Measurements from ENCODE around the gene GMIP. TPM values are rescaled to one million over a fixed set of nuclear protein-coding genes. Genes with fewer than 3 reads are reported as not detected.
"Not testable (repeated sequence)": the region's sequence is repeated elsewhere in the genome, so short reads cannot be mapped to it uniquely, and the experiment has no call there.

Gene GMIP
- total and polyA plus RNA-seq, 9 donors, result 3.3 to 6.9 (median 4.4) TPM

DNA sequence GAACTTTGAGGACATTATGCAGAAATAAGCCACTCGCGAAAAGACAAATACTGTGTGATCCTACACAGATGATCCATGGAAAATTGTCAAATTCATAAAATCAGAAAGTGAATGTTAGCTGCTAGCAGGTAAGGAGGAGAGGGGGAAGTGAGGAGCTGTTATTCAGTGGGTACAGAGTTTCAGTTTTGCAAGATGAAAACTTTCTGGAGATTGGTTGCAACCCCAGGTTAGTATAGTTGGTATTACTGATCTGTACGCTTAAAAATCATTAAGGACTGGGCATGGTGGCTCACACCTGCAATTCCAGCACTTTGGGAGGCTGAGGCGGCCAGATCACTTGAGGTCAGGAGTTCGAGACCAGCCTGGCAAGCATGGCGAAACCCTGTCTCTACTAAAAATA, 43.1 kb upstream of the GMIP start:
- TF ChIP-seq POLR2A (IDR thresholded peaks at IDR 0.05) (no peak), EP300 (IDR thresholded peaks at IDR 0.05) (no peak)
- TF ChIP-seq, protein P1, sequence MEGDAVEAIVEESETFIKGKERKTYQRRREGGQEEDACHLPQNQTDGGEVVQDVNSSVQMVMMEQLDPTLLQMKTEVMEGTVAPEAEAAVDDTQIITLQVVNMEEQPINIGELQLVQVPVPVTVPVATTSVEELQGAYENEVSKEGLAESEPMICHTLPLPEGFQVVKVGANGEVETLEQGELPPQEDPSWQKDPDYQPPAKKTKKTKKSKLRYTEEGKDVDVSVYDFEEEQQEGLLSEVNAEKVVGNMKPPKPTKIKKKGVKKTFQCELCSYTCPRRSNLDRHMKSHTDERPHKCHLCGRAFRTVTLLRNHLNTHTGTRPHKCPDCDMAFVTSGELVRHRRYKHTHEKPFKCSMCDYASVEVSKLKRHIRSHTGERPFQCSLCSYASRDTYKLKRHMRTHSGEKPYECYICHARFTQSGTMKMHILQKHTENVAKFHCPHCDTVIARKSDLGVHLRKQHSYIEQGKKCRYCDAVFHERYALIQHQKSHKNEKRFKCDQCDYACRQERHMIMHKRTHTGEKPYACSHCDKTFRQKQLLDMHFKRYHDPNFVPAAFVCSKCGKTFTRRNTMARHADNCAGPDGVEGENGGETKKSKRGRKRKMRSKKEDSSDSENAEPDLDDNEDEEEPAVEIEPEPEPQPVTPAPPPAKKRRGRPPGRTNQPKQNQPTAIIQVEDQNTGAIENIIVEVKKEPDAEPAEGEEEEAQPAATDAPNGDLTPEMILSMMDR (IDR thresholded peaks at IDR 0.05), result no peak
- Histone ChIP-seq H3K4me1 (ENCODE audit: insufficient read depth) (no peaks in the 10 kb centered on the region), H3K36me3 (no peaks in the 10 kb centered on the region), H3K9me3 (no peaks in the 10 kb centered on the region), H3K4me3 (no peak overlapping the region), H3K27me3 (no peaks in the 10 kb centered on the region), H3K27ac (no peak overlapping the region)
- intact Hi-C loops (cut with DNase I), result no loop called here
- 96 to 97% (median 97%) methylated on average over 6 of the region's 6 CpGs for WGBS, 3 donors
- no peak for DNase-seq

DNA sequence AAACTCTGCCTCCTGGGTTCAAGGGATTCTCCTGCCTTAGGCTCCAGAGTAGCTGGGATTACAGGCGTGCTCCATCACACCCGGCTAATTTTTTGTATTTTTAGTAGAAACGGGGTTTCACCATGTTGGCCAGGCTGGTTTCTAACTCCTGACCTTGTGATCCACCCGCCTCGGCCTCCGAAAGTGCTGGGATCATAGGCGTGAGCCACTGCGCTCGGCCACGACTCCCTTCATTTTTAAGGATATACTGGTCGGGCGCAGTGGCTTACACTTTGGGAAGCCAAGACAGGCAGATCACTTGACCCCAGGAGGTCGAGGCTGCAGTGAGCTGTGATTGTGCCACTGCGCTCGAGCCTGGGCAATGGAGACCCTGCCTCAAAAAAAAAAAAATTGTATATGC, 42.7 kb upstream of the GMIP start:
- H3K4me3 ChIP-seq; H3K27me3 ChIP-seq; H3K36me3 ChIP-seq; H3K9me3 ChIP-seq; H3K27ac ChIP-seq; intact Hi-C loops (cut with DNase I); DNase-seq; H3K4me1 ChIP-seq (ENCODE audit: insufficient read depth): not testable (repeated sequence)
- WGBS, 3 donors, result 97 to 99% (median 98%) methylated on average over 15 of the region's 15 CpGs

DNA sequence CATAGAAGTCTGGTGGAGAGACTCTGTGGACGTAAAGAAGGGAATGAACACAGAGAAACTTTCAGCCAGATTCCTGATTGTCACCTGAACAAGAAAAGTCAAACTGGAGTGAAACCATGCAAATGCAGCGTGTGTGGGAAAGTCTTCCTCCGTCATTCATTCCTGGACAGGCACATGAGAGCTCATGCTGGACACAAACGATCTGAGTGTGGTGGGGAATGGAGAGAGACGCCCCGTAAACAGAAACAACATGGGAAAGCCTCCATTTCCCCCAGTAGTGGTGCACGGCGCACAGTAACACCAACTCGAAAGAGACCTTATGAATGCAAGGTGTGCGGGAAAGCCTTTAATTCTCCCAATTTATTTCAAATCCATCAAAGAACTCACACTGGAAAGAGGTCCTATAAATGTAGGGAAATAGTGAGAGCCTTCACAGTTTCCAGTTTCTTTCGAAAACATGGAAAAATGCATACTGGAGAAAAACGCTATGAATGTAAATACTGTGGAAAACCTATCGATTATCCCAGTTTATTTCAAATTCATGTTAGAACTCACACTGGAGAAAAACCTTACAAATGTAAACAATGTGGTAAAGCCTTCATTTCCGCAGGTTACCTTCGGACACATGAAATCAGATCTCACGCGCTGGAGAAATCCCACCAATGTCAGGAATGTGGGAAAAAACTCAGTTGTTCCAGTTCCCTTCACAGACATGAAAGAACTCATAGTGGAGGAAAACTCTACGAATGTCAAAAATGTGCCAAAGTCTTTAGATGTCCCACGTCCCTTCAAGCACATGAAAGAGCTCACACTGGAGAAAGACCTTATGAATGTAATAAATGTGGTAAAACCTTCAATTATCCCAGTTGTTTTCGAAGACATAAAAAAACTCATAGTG, 36.0 kb upstream of the GMIP start:
- no peak for TF ChIP-seq POLR2A (IDR thresholded peaks at IDR 0.05)
- TF ChIP-seq, protein P1 (IDR thresholded peaks at IDR 0.05), result no peak
- TF ChIP-seq EP300 (IDR thresholded peaks at IDR 0.05), result no peak
- DNase-seq, result no peak
- WGBS, 3 donors, result 97 to 98% (median 98%) methylated on average over 20 of the region's 20 CpGs
- H3K27ac ChIP-seq, result no peak overlapping the region
- H3K36me3 ChIP-seq, result no peaks in the 10 kb centered on the region
- no peaks in the 10 kb centered on the region for H3K4me1 ChIP-seq (ENCODE audit: insufficient read depth)
- no peaks in the 10 kb centered on the region for H3K27me3 ChIP-seq
- intact Hi-C loops (cut with DNase I), result no loop called here
- H3K9me3 ChIP-seq, result no peaks in the 10 kb centered on the region
- H3K4me3 ChIP-seq, result no peak overlapping the region

DNA sequence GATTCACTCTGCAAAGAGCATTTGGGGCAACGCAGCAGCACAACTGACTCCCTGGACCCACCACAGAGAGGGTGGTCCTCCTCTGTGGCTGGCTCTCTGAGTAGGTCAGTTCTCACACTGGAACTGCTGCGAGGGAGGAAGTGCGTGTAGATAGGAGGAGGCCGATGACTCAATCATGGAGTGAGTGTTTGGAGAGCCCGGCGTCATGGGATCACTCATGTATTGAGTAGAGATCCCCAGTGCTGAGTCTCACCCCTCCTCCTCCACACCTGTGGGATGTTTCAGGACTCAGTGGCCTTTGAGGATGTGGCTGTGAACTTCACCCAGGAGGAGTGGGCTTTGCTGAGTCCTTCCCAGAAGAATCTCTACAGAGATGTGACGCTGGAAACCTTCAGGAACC, 34.1 kb upstream of the GMIP start:
- TF ChIP-seq EP300 (IDR thresholded peaks at IDR 0.05) (no peak), POLR2A (IDR thresholded peaks at IDR 0.05) (no peak)
- TF ChIP-seq, protein P1 (IDR thresholded peaks at IDR 0.05), result no peak
- DNase-seq, result no peak
- no peaks in the 10 kb centered on the region for H3K27me3 ChIP-seq
- H3K9me3 ChIP-seq, result no peaks in the 10 kb centered on the region
- H3K4me1 ChIP-seq (ENCODE audit: insufficient read depth), result no peaks in the 10 kb centered on the region
- intact Hi-C loops (cut with DNase I), result no loop called here
- H3K4me3 ChIP-seq, result no peak overlapping the region
- H3K36me3 ChIP-seq, result no peaks in the 10 kb centered on the region
- no peak overlapping the region for H3K27ac ChIP-seq
- WGBS, 3 donors, result 91 to 97% (median 95%) methylated on average over 7 of the region's 7 CpGs

DNA sequence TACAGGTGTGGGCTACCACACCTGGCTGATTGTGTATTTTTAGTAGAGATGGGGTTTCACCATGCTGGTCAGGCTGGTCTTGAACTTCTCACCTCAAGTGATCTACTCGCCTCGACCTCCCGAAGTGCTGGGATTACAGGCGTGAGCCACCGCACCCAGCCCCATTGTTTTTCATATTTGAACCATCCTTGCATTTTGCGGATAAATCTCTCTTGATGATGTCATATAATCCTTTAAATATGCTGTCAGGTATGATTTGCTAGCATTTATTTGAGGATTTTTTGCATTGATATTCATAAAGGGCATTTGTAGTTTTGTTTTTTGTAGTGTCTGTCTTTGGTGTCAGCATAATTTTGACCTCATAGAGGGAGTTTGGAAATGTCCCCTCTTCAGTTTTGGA, 30.9 kb upstream of the GMIP start:
- WGBS, 3 donors, result 93 to 97% (median 95%) methylated on average over 6 of the region's 6 CpGs
- DNase-seq, result no peak
- H3K36me3 ChIP-seq, result no peaks in the 10 kb centered on the region

More for the DNA sequence above, 30.9 kb upstream of the GMIP start:
- TF ChIP-seq EP300 (IDR thresholded peaks at IDR 0.05) (no peak), POLR2A (IDR thresholded peaks at IDR 0.05) (no peak)
- TF ChIP-seq, protein P1 (IDR thresholded peaks at IDR 0.05), result no peak
- Histone ChIP-seq H3K4me1 (ENCODE audit: insufficient read depth) (peaks cover 5% of the 10 kb centered on the region), H3K9me3 (no peaks in the 10 kb centered on the region), H3K27ac (no peak overlapping the region), H3K27me3 (no peaks in the 10 kb centered on the region), H3K4me3 (no peak overlapping the region)
- intact Hi-C loops (cut with DNase I), result no loop called here
